IMR-90 (cell line): Measurements from ENCODE around the gene IGF1R. TPM values are rescaled to one million over a fixed set of nuclear protein-coding genes. Genes with fewer than 3 reads are reported as not detected.

Experiments
- ATAC-seq: fragments of 200-7000 bp; cut with Tn5 transposase; 2 replicates; pipeline ENCODE4 v1.9.1; 2020; ENCODE audit warnings: low read depth, mild to moderate bottlenecking, moderate library complexity
- BruUV-seq: library from RNA; stranded (reverse); fragments of 400-500 nt; replicated peaks from 2 replicates; lab custom pipeline; 2021; lab: Mats Ljungman, UMichigan
- CTCF ChIA-PET: fragments of 300-600 bp; formaldehyde crosslinking; extraction: SDS; loops from one replicate; lab custom pipeline; 2021; ENCODE audit warnings: antibody characterized with exemption; lab: Yijun Ruan, JAX
- POLR2A ChIA-PET: fragments of 300-600 bp; sonication (Branson Sonifier 250); formaldehyde crosslinking; loops from one replicate; lab custom pipeline; 2022; ENCODE audit warnings: antibody characterized with exemption; ENCODE audit not compliant: unreplicated experiment; lab: Charles Lee
- DNase-seq: peaks from one replicate; pipeline ENCODE4 v3.0.0; 2013
- H2AFZ ChIP-seq: replicated peaks from 2 replicates; pipeline ENCODE3; 2013; ENCODE audit warnings: low read length, mild to moderate bottlenecking; ENCODE audit not compliant: poor library complexity
- H2AK5ac ChIP-seq: 2 replicates; pipeline ENCODE4 v1.6.1; 2013; ENCODE audit warnings: low read depth, low read length, inconsistent platforms
- H2AK9ac ChIP-seq: replicated peaks from 2 replicates; pipeline ENCODE3; 2013; ENCODE audit warnings: mild to moderate bottlenecking, low read depth, low read length, moderate library complexity; ENCODE audit not compliant: poor library complexity
- H2BK120ac ChIP-seq: 2 replicates; pipeline ENCODE4 v1.6.1; 2013; ENCODE audit warnings: low read depth, low read length, inconsistent platforms
- H2BK15ac ChIP-seq: 3 replicates; pipeline ENCODE4 v1.6.1; 2013; ENCODE audit warnings: low read depth, low read length, inconsistent platforms
- H2BK20ac ChIP-seq: 2 replicates; pipeline ENCODE4 v1.6.1; 2013; ENCODE audit warnings: low read depth, mild to moderate bottlenecking, inconsistent platforms, low read length, moderate library complexity
- H2BK5ac ChIP-seq: 2 replicates; pipeline ENCODE4 v1.6.1; 2013; ENCODE audit warnings: mild to moderate bottlenecking, low read depth, low read length, inconsistent platforms; ENCODE audit not compliant: poor library complexity, severe bottlenecking
- H3K14ac ChIP-seq: replicated peaks from 2 replicates; pipeline ENCODE4 v1.6.1; 2013; ENCODE audit warnings: low read depth, low read length, inconsistent platforms
- H3K18ac ChIP-seq: 2 replicates; pipeline ENCODE4 v1.6.1; 2013; ENCODE audit warnings: low read depth, low read length, control low read depth
- H3K23ac ChIP-seq: 2 replicates; pipeline ENCODE4 v1.6.1; 2013; ENCODE audit warnings: low read depth, low read length, inconsistent platforms
- H3K27ac ChIP-seq: 2 replicates; pipeline ENCODE4 v1.5.1; 2013; ENCODE audit warnings: mild to moderate bottlenecking, control low read depth, low read length; ENCODE audit not compliant: insufficient read depth
- H3K27me3 ChIP-seq: 2 replicates; pipeline ENCODE4 v1.6.1; 2013; ENCODE audit warnings: low read length; ENCODE audit not compliant: control insufficient read depth, insufficient read depth
- H3K36me3 ChIP-seq: 2 replicates; pipeline ENCODE4 v1.6.1; 2013; ENCODE audit warnings: low read length, mixed read lengths; ENCODE audit not compliant: control insufficient read depth, insufficient read depth
- H3K4ac ChIP-seq: 2 replicates; pipeline ENCODE4 v1.6.1; 2013; ENCODE audit warnings: low read depth, low read length, inconsistent platforms
- H3K4me1 ChIP-seq: 2 replicates; pipeline ENCODE4 v1.6.1; 2013; ENCODE audit warnings: low read length, mixed read lengths; ENCODE audit not compliant: control insufficient read depth, insufficient read depth
- H3K4me2 ChIP-seq: 2 replicates; pipeline ENCODE4 v1.6.1; 2013; ENCODE audit warnings: low read depth, mild to moderate bottlenecking, control low read depth, low read length, moderate library complexity
- H3K4me3 ChIP-seq: 2 replicates; pipeline ENCODE4 v1.5.1; 2013; ENCODE audit warnings: low read depth, mild to moderate bottlenecking, control low read depth, low read length, moderate library complexity; ENCODE audit not compliant: insufficient read depth
- H3K56ac ChIP-seq: 2 replicates; pipeline ENCODE4 v1.6.1; 2013; ENCODE audit warnings: low read length, inconsistent platforms; ENCODE audit not compliant: insufficient read depth; ENCODE audit errors: extremely low read depth
- H3K79me1 ChIP-seq, 2 experiments: 2 replicates each; pipeline ENCODE4 v1.6.1; 2013; ENCODE audit warnings: low read length in 2 of 2, inconsistent platforms in 1 of 2, low read depth in 1 of 2
- H3K9ac ChIP-seq: 2 replicates; pipeline ENCODE4 v1.6.1; 2013; ENCODE audit warnings: low read depth, low read length, control low read depth
- H3K9me1 ChIP-seq: 2 replicates; pipeline ENCODE4 v1.6.1; 2013; ENCODE audit warnings: low read length, inconsistent platforms; ENCODE audit not compliant: insufficient read depth
- H3K9me3 ChIP-seq: 2 replicates; pipeline ENCODE4 v1.6.1; 2013; ENCODE audit warnings: low read length; ENCODE audit not compliant: control insufficient read depth, insufficient read depth
- H4K20me1 ChIP-seq: 2 replicates; pipeline ENCODE4 v1.6.1; 2013; ENCODE audit warnings: low read length, inconsistent platforms; ENCODE audit not compliant: insufficient read depth
- H4K5ac ChIP-seq: 2 replicates; pipeline ENCODE4 v1.6.1; 2013; ENCODE audit warnings: mild to moderate bottlenecking, low read depth, low read length, control low read depth
- H4K8ac ChIP-seq, 2 experiments: 2 replicates each; pipeline ENCODE4 v1.6.1; 2013; ENCODE audit warnings: low read depth in 2 of 2, low read length in 2 of 2, control low read depth in 1 of 2, inconsistent platforms in 1 of 2
- H4K91ac ChIP-seq: 2 replicates; pipeline ENCODE4 v1.6.1; 2013; ENCODE audit warnings: low read depth, low read length, inconsistent platforms; ENCODE audit not compliant: insufficient read depth
- CHD1 ChIP-seq: IDR thresholded peaks from 2 replicates; pipeline ENCODE4 v1.6.1; 2012; ENCODE audit warnings: low read depth, low read length, improper control_type of control experiment
- CTCF ChIP-seq: conservative IDR thresholded peaks from 2 replicates; pipeline ENCODE4 v1.5.1; 2012; ENCODE audit warnings: mild to moderate bottlenecking, low read depth, low read length, improper control_type of control experiment
- WGBS, 2 experiments: methylation state at CpG; one replicate each; pipeline versions ENCODE4 v1.1.5 to v1.1.7; 2013; ENCODE audit warnings: missing lambda C conversion rate in 2 of 2; ENCODE audit not compliant: insufficient read length in 1 of 2; ENCODE audit errors: extremely low coverage in 2 of 2; 5-methylcytosine and 5-hydroxymethylcytosine counted together
- dilution Hi-C: fragments of 300-500 bp; cut with HindIII; formaldehyde crosslinking; loops from one replicate; pipeline ENCODE4 v1.14.3; 2018; ENCODE audit warnings: low sequenced_read_pairs; ENCODE audit not compliant: unreplicated experiment
- in situ Hi-C: fragments of 300-500 bp; cut with MboI; formaldehyde crosslinking; loops from 3 replicates; pipeline ENCODE4 v1.14.3; 2019; ENCODE audit warnings: low sequenced_read_pairs, inconsistent platforms, mixed read lengths
- intact Hi-C: fragments of 100-400 bp; cut with micrococcal nuclease; formaldehyde crosslinking; loops from 2 replicates; pipeline ENCODE4 v1.10.0; 2022
- polyA plus RNA-seq, 3 experiments: library from polyadenylated mRNA; depleted of rRNA; stranded (reverse); fragments of >200 nt; gene quantifications; 2 replicates each; pipeline ENCODE4 v1.2.3, GENCODE V29; 2012; ENCODE audit warnings: low replicate concordance in 1 of 3
- total RNA-seq: library from RNA; depleted of rRNA; stranded (reverse); fragments of >200 nt; gene quantifications from 2 replicates; pipeline ENCODE4 v1.2.3, GENCODE V29; 2012
- TF ChIP-seq, protein P1 (sequence below): fragments of 150-350 bp; IDR thresholded peaks from 2 replicates; pipeline ENCODE4 v1.6.1; 2017; ENCODE audit warnings: mild to moderate bottlenecking, antibody characterized with exemption, low read length, low read depth

The IGF1R gene
- total and polyA plus RNA-seq, 2 of the 4 experiments (the other 2 are of a cell fraction) = 24.0 to 24.9 TPM

GRCh38 chr15:98794211-98794610 is 145.9 kb downstream of the IGF1R start:
- Histone ChIP-seq H2BK5ac (no peak overlapping the region), H4K20me1 (peaks cover 77% of the 10 kb centered on the region), H3K18ac (no peak overlapping the region), H3K4me1 (peaks cover 10% of the 10 kb centered on the region), H2BK20ac (no peak overlapping the region), H3K9ac (no peak overlapping the region), H3K9me3 (no peaks in the 10 kb centered on the region), H3K14ac (no peak overlapping the region), H3K27ac (no peak overlapping the region), H3K4me3 (no peak overlapping the region), H3K79me1 (peaks cover 49 to 86% of the 10 kb centered on the region in 2 experiments), H3K4me2 (no peak overlapping the region), H4K91ac (no peak overlapping the region), H3K23ac (no peak overlapping the region), H3K4ac (no peak overlapping the region), H3K27me3 (no peaks in the 10 kb centered on the region), H4K5ac (no peak overlapping the region), H3K56ac (no peak overlapping the region), H2AK9ac (no peak overlapping the region), H2BK15ac (no peak overlapping the region), H2AFZ (no peak overlapping the region), H4K8ac (no peak overlapping the region), H3K9me1 (peaks cover 38% of the 10 kb centered on the region), H3K36me3 (no peaks in the 10 kb centered on the region), H2BK120ac (no peak overlapping the region), H2AK5ac (no peak overlapping the region)
- CTCF ChIA-PET = interaction anchor here (0.7 kb wide), 1 partner anchor 21 kb away, joined by 3 read pairs; no protein-coding TSS in a partner anchor
- DNase-seq (no peak), ATAC-seq (no peak)
- no peak for TF ChIP-seq CTCF
- no peak for TF ChIP-seq CHD1
- TF ChIP-seq, protein P1, sequence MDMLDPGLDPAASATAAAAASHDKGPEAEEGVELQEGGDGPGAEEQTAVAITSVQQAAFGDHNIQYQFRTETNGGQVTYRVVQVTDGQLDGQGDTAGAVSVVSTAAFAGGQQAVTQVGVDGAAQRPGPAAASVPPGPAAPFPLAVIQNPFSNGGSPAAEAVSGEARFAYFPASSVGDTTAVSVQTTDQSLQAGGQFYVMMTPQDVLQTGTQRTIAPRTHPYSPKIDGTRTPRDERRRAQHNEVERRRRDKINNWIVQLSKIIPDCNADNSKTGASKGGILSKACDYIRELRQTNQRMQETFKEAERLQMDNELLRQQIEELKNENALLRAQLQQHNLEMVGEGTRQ = no peak
- POLR2A ChIA-PET = interaction anchor here (1.0 kb wide), 1 partner anchor 12 kb away, joined by 3 read pairs; no protein-coding TSS in a partner anchor
- dilution Hi-C loops (no loop called here), intact Hi-C loops (no loop called here), in situ Hi-C loops (loop anchor here (25.0 kb wide), 1 partner anchor 118 kb away; no protein-coding TSS in a partner anchor)
- no TSS peak for BruUV-seq
- no CpG with 5 or more reads among the region's 4 CpGs for WGBS, 2 experiments
